Liver (tissue), 9 donors: ENCODE data around the gene ACTR1A. TPM values are rescaled to one million over a fixed set of nuclear protein-coding genes. Genes with fewer than 3 reads are reported as not detected.

Experiments
- DNase-seq: peaks from one replicate; pipeline ENCODE4 v3.0.0-alpha.2; 2017; ENCODE audit warnings: low spot score
- H3K27ac ChIP-seq, 2 donors: one replicate each; pipeline ENCODE4 v1.7.0; 2013; ENCODE audit warnings: inconsistent platforms in 2 of 2, low read length in 2 of 2, control low read depth in 1 of 2, low read depth in 1 of 2, mild to moderate bottlenecking in 1 of 2
- H3K27me3 ChIP-seq, 4 donors: one replicate each; pipeline versions ENCODE4 v1.6.1 to v1.7.0; 2013; ENCODE audit warnings: low read length in 3 of 4, inconsistent platforms in 1 of 4, mild to moderate bottlenecking in 1 of 4, moderate library complexity in 1 of 4; ENCODE audit not compliant: control insufficient read depth in 4 of 4, insufficient read depth in 4 of 4
- H3K36me3 ChIP-seq, 4 donors: one replicate each; pipeline versions ENCODE4 v1.6.1 to v1.7.0; 2013; ENCODE audit warnings: low read length in 3 of 4, mild to moderate bottlenecking in 3 of 4, low read depth in 1 of 4, moderate library complexity in 1 of 4; ENCODE audit not compliant: control insufficient read depth in 4 of 4, insufficient read depth in 3 of 4
- H3K4me1 ChIP-seq, 4 donors: one replicate each; pipeline versions ENCODE4 v1.6.1 to v1.7.0; 2013; ENCODE audit warnings: low read length in 3 of 4, mild to moderate bottlenecking in 3 of 4, moderate library complexity in 1 of 4; ENCODE audit not compliant: control insufficient read depth in 4 of 4, insufficient read depth in 4 of 4
- H3K4me3 ChIP-seq, 3 donors: one replicate each; pipeline versions ENCODE4 v1.6.1 to v1.7.0; 2013; ENCODE audit warnings: low read length in 3 of 3, control low read depth in 1 of 3, low read depth in 1 of 3, mild to moderate bottlenecking in 1 of 3
- H3K9ac ChIP-seq, 2 donors: one replicate each; pipeline ENCODE4 v1.7.0; 2013; ENCODE audit warnings: low read length in 2 of 2, mild to moderate bottlenecking in 2 of 2, moderate library complexity in 2 of 2, control low read depth in 1 of 2, low read depth in 1 of 2
- H3K9me3 ChIP-seq, 4 donors: one replicate each; pipeline versions ENCODE4 v1.6.1 to v1.7.0; 2013; ENCODE audit warnings: low read length in 3 of 4; ENCODE audit not compliant: control insufficient read depth in 4 of 4
- EGR1 ChIP-seq, 2 donors: IDR thresholded peaks; 2 replicates each; pipeline ENCODE4 v1.6.1; 2016 to 2018; ENCODE audit warnings: antibody characterized with exemption in 2 of 2, low read depth in 2 of 2
- FOXA1 ChIP-seq: IDR thresholded peaks from 2 replicates; pipeline ENCODE4 v1.6.1; 2016; ENCODE audit warnings: antibody characterized with exemption
- FOXA2 ChIP-seq: IDR thresholded peaks from 2 replicates; pipeline ENCODE4 v1.6.1; 2016; ENCODE audit warnings: antibody characterized with exemption
- GABPA ChIP-seq, 2 donors: IDR thresholded peaks in 1 of 2; conservative IDR thresholded peaks in 1 of 2; 2 replicates each; pipeline ENCODE4 v1.6.1; 2016; ENCODE audit warnings: antibody characterized with exemption in 2 of 2, mild to moderate bottlenecking in 1 of 2, moderate library complexity in 1 of 2
- HNF4A ChIP-seq, 2 donors: conservative IDR thresholded peaks; 2 replicates each; pipeline ENCODE4 v1.6.1; 2016; ENCODE audit warnings: antibody characterized with exemption in 2 of 2, mild to moderate bottlenecking in 2 of 2
- HNF4G ChIP-seq: IDR thresholded peaks from 2 replicates; pipeline ENCODE4 v1.6.1; 2016; ENCODE audit warnings: antibody characterized with exemption
- JUND ChIP-seq, 2 donors: IDR thresholded peaks; 2 replicates each; pipeline ENCODE4 v1.6.1; 2016; ENCODE audit warnings: antibody characterized with exemption in 2 of 2
- NR2F2 ChIP-seq: IDR thresholded peaks from 2 replicates; pipeline ENCODE4 v1.6.1; 2016; ENCODE audit warnings: antibody characterized with exemption
- RAD21 ChIP-seq, 2 donors: IDR thresholded peaks; 2 replicates each; pipeline ENCODE4 v1.6.1; 2016; ENCODE audit warnings: antibody characterized with exemption in 2 of 2, mild to moderate bottlenecking in 2 of 2
- RXRA ChIP-seq, 2 donors: IDR thresholded peaks; 2 replicates each; pipeline ENCODE4 v1.6.1; 2017 to 2018; ENCODE audit warnings: antibody characterized with exemption in 2 of 2, mild to moderate bottlenecking in 1 of 2
- SP1 ChIP-seq: IDR thresholded peaks from 2 replicates; pipeline ENCODE4 v1.6.1; 2018; ENCODE audit warnings: antibody characterized with exemption, mild to moderate bottlenecking
- TAF1 ChIP-seq: conservative IDR thresholded peaks from 2 replicates; pipeline ENCODE4 v1.6.1; 2016; ENCODE audit warnings: antibody characterized with exemption, mild to moderate bottlenecking
- YY1 ChIP-seq: IDR thresholded peaks from 2 replicates; pipeline ENCODE4 v1.6.1; 2016; ENCODE audit warnings: antibody characterized with exemption, mild to moderate bottlenecking
- WGBS: extraction: QIAGEN DNeasy Blood & Tissue Kit; methylation state at CpG from one replicate; pipeline ENCODE4 v1.1.7; 2013; 5-methylcytosine and 5-hydroxymethylcytosine counted together
- polyA plus RNA-seq, 2 donors: library from polyadenylated mRNA; stranded (reverse) in 1 of 2; unstranded in 1 of 2; fragments of 200-250 nt in 1 of 2; fragments of >200 nt in 1 of 2; fragmentation: Nextera tagmentation in 1 of 2; extraction: Ambion mirVana in 1 of 2; gene quantifications; one replicate each; pipeline versions ENCODE4 v1.2.1 to v1.2.3, GENCODE V29; 2013 to 2015
- total RNA-seq, 2 donors: library from RNA; depleted of rRNA; stranded (reverse); fragments of >200 nt; gene quantifications; one replicate each; pipeline ENCODE4 v1.2.3, GENCODE V29; 2014
- TF ChIP-seq, protein P1 (sequence below): IDR thresholded peaks from 2 replicates; pipeline ENCODE4 v1.6.1; 2016; ENCODE audit warnings: antibody characterized with exemption
- TF ChIP-seq, protein P2 (sequence below): fragments of 150-350 bp; IDR thresholded peaks from 2 replicates; pipeline ENCODE4 v1.5.1; 2017; ENCODE audit warnings: improper control_type of control experiment, low read depth, low read length; ENCODE audit not compliant: missing input control
- TF ChIP-seq, protein P3 (sequence below): IDR thresholded peaks from 2 replicates; pipeline ENCODE4 v1.6.1; 2016; ENCODE audit warnings: antibody characterized with exemption, mild to moderate bottlenecking
- TF ChIP-seq, protein P4 (sequence below): IDR thresholded peaks from 2 replicates; pipeline ENCODE4 v1.6.1; 2016; ENCODE audit warnings: antibody characterized with exemption
- TF ChIP-seq, protein P5 (sequence below): IDR thresholded peaks from 2 replicates; pipeline ENCODE4 v1.6.1; 2016; ENCODE audit warnings: antibody characterized with exemption
- donor health status: healthy.
- donor health status: healthy.
- donor health status: healthy.
- donor health status: healthy.
- donor health status: healthy.

Gene ACTR1A
- total and polyA plus RNA-seq, 4 donors = 24.5 to 51.9 (median 35.3) TPM

DNA sequence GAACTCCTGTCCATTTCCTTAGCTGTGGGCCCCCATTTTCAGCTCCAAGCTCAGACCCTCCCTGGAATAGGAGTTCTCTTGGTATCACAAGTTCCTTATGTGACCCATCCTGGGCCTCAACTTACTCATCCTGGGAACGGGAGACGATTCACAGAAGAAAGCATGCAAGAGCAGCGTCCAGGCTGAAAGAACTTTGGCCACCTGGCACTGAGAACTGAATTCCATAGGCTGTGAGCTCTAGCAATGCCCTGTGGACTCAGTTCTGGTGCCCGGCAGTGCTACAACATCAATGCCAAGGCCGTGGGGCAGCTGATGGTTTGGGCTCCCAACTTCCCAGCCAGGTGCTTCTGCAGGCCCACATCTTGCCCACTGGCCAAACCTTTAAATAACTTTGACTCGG, 66.2 kb downstream of the ACTR1A start (continued):
- TF ChIP-seq RAD21 (IDR thresholded peaks at IDR 0.05) (peak in 1 of 2 donors; percentile 27), HNF4G (peak; percentile 70)

DNA sequence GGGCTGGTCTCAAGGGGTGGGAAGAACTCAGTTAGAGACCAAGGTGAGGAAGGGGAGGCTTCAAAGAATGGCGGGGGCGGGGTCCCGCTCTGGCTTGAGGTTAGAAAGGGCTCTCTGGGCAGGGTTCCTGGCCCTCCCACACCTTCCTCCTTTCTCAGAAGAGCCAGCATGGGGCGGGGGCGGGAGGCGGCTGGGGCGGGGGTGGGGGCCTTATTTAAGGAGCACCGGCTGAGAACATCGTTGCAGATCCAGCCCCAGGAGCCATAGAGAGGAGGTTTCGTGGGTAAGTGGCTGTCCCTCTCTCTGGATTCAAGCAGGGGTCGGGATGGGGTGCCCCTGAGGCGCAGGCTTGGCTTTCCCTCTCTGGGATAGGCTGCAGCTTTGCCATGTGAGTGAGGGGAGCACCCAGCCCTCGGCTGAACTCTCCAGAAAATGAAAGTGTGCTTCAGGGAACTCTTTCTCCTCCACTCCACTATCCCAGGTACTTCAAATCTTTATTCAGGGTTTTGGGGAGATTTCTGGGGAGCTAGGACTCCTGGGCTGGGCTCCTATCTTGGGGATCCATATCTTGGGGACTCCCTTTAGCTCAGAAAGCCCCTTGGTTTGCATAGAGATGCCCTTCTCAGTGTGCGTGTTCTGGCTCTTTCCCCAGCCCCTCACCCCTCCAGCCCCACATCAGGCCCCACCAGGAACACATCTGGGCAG, 66.8 kb downstream of the ACTR1A start:
- peak overlapping the region; percentile 47 to 85 for H3K27ac ChIP-seq
- peak overlapping the region in 1 of 2 donors; percentile 69 for H3K9ac ChIP-seq
- TF ChIP-seq TAF1 (no peak), SP1 (no peak), FOXA1 (no peak), YY1 (no peak), FOXA2 (no peak), NR2F2 (no peak), HNF4A (conservative IDR thresholded peaks at IDR 0.05) (no peak), EGR1 (IDR thresholded peaks at IDR 0.05; ENCODE audit: low read depth in 2 of 2) (no peak), RXRA (IDR thresholded peaks at IDR 0.05) (no peak), RAD21 (IDR thresholded peaks at IDR 0.05) (no peak), JUND (IDR thresholded peaks at IDR 0.05) (no peak), GABPA (IDR thresholded peaks at IDR 0.05 in 1 of 2, conservative IDR thresholded peaks at IDR 0.05 in 1 of 2) (no peak), HNF4G (no peak)
- TF ChIP-seq, protein P1, sequence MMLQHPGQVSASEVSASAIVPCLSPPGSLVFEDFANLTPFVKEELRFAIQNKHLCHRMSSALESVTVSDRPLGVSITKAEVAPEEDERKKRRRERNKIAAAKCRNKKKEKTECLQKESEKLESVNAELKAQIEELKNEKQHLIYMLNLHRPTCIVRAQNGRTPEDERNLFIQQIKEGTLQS = no peak
- TF ChIP-seq, protein P2, sequence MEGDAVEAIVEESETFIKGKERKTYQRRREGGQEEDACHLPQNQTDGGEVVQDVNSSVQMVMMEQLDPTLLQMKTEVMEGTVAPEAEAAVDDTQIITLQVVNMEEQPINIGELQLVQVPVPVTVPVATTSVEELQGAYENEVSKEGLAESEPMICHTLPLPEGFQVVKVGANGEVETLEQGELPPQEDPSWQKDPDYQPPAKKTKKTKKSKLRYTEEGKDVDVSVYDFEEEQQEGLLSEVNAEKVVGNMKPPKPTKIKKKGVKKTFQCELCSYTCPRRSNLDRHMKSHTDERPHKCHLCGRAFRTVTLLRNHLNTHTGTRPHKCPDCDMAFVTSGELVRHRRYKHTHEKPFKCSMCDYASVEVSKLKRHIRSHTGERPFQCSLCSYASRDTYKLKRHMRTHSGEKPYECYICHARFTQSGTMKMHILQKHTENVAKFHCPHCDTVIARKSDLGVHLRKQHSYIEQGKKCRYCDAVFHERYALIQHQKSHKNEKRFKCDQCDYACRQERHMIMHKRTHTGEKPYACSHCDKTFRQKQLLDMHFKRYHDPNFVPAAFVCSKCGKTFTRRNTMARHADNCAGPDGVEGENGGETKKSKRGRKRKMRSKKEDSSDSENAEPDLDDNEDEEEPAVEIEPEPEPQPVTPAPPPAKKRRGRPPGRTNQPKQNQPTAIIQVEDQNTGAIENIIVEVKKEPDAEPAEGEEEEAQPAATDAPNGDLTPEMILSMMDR = no peak
- TF ChIP-seq, protein P3, sequence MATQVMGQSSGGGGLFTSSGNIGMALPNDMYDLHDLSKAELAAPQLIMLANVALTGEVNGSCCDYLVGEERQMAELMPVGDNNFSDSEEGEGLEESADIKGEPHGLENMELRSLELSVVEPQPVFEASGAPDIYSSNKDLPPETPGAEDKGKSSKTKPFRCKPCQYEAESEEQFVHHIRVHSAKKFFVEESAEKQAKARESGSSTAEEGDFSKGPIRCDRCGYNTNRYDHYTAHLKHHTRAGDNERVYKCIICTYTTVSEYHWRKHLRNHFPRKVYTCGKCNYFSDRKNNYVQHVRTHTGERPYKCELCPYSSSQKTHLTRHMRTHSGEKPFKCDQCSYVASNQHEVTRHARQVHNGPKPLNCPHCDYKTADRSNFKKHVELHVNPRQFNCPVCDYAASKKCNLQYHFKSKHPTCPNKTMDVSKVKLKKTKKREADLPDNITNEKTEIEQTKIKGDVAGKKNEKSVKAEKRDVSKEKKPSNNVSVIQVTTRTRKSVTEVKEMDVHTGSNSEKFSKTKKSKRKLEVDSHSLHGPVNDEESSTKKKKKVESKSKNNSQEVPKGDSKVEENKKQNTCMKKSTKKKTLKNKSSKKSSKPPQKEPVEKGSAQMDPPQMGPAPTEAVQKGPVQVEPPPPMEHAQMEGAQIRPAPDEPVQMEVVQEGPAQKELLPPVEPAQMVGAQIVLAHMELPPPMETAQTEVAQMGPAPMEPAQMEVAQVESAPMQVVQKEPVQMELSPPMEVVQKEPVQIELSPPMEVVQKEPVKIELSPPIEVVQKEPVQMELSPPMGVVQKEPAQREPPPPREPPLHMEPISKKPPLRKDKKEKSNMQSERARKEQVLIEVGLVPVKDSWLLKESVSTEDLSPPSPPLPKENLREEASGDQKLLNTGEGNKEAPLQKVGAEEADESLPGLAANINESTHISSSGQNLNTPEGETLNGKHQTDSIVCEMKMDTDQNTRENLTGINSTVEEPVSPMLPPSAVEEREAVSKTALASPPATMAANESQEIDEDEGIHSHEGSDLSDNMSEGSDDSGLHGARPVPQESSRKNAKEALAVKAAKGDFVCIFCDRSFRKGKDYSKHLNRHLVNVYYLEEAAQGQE = no peak
- TF ChIP-seq, protein P4, sequence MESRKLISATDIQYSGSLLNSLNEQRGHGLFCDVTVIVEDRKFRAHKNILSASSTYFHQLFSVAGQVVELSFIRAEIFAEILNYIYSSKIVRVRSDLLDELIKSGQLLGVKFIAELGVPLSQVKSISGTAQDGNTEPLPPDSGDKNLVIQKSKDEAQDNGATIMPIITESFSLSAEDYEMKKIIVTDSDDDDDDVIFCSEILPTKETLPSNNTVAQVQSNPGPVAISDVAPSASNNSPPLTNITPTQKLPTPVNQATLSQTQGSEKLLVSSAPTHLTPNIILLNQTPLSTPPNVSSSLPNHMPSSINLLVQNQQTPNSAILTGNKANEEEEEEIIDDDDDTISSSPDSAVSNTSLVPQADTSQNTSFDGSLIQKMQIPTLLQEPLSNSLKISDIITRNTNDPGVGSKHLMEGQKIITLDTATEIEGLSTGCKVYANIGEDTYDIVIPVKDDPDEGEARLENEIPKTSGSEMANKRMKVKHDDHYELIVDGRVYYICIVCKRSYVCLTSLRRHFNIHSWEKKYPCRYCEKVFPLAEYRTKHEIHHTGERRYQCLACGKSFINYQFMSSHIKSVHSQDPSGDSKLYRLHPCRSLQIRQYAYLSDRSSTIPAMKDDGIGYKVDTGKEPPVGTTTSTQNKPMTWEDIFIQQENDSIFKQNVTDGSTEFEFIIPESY = no peak
- TF ChIP-seq, protein P5, sequence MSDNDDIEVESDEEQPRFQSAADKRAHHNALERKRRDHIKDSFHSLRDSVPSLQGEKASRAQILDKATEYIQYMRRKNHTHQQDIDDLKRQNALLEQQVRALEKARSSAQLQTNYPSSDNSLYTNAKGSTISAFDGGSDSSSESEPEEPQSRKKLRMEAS = no peak
- no peaks in the 10 kb centered on the region for H3K27me3 ChIP-seq
- WGBS = 13% methylated on average over 14 of the region's 14 CpGs
- H3K9me3 ChIP-seq = no peaks in the 10 kb centered on the region
- DNase-seq = no peak
- no peaks in the 10 kb centered on the region for H3K36me3 ChIP-seq
- H3K4me3 ChIP-seq = peak overlapping the region; percentile 53 to 95 (median 70)
- H3K4me1 ChIP-seq = peaks cover 0 to 35% (median 28%) of the 10 kb centered on the region in 4 donors
